Heart right ventricle (tissue), 16 donors: ENCODE measurements around the gene XYLB. TPM values are rescaled to one million over a fixed set of nuclear protein-coding genes. Genes with fewer than 3 reads are reported as not detected.

ENCODE experiments used
- ATAC-seq, 8 donors: fragments of 200-7000 bp; cut with Tn5 transposase; one replicate each; pipeline ENCODE4 v1.9.1; 2020; ENCODE audit warnings: mild to moderate bottlenecking in 8 of 8, moderate library complexity in 8 of 8, moderate number of reproducible peaks in 1 of 8
- DNase-seq, 2 donors: peaks; one replicate each; pipeline ENCODE4 v3.0.0-alpha.2; 2020
- H3K27ac ChIP-seq, 10 donors: fragments of 200-600 bp; sonication (generic) in 2 of 10; one replicate each; pipeline versions ENCODE4 v1.5.0 to v1.8.0; 2020 to 2022; ENCODE audit warnings: mild to moderate bottlenecking in 3 of 10
- H3K27me3 ChIP-seq, 7 donors: fragments of 200-600 bp; one replicate each; pipeline ENCODE4 v1.8.0; 2021 to 2022; ENCODE audit warnings: mild to moderate bottlenecking in 2 of 7
- H3K36me3 ChIP-seq, 9 donors: fragments of 200-600 bp; sonication (generic) in 1 of 9; one replicate each; pipeline versions ENCODE4 v1.5.0 to v1.8.0; 2020 to 2022; ENCODE audit warnings: mild to moderate bottlenecking in 2 of 9
- H3K4me1 ChIP-seq, 9 donors: fragments of 200-600 bp; sonication (generic) in 1 of 9; one replicate each; pipeline versions ENCODE4 v1.5.0 to v1.8.0; 2020 to 2022; ENCODE audit warnings: mild to moderate bottlenecking in 4 of 9
- H3K4me3 ChIP-seq, 10 donors: fragments of 200-600 bp; sonication (generic) in 2 of 10; one replicate each; pipeline versions ENCODE4 v1.5.0 to v1.8.0; 2020 to 2022; ENCODE audit warnings: mild to moderate bottlenecking in 7 of 10, moderate library complexity in 2 of 10
- H3K9me3 ChIP-seq, 11 donors: fragments of 200-600 bp in 10 of 11; sonication (generic) in 2 of 11; one replicate each; pipeline versions ENCODE4 v1.5.0 to v1.8.0; 2013 to 2022; ENCODE audit warnings: mild to moderate bottlenecking in 2 of 11, control low read depth in 1 of 11, moderate library complexity in 1 of 11
- CTCF ChIP-seq, 9 donors: fragments of 200-600 bp; sonication (generic) in 2 of 9; IDR thresholded peaks; one replicate each; pipeline versions ENCODE4 v1.5.0 to v1.8.0; 2021 to 2022; ENCODE audit warnings: antibody characterized with exemption in 9 of 9, mild to moderate bottlenecking in 5 of 9, moderate library complexity in 1 of 9
- WGBS, 2 donors: extraction: QIAGEN DNeasy Blood & Tissue Kit; methylation state at CpG; one replicate each; pipeline ENCODE4 v1.1.7; 2013; ENCODE audit warnings: inconsistent platforms in 1 of 2; 5-methylcytosine and 5-hydroxymethylcytosine counted together
- intact Hi-C, 10 donors: fragments of 100-400 bp; cut with DNase I; formaldehyde crosslinking; loops; one replicate each; pipeline versions ENCODE4 v1.11.1 to v1.14.2; 2022
- polyA plus RNA-seq, 2 donors: library from polyadenylated mRNA; stranded (reverse); fragments of 200-250 nt; gene quantifications; one replicate each; pipeline ENCODE4 v1.2.3, GENCODE V29; 2013
- total RNA-seq, 10 donors: library from RNA; stranded (reverse); fragmentation: NEBNext Ultra II Directional in 3 of 10; extraction: Animal tissue kit (Norgen Biotek cat#: 25700) in 3 of 10; gene quantifications; one replicate each; pipeline versions ENCODE4 v1.2.1 to v1.2.4, GENCODE V29; 2021 to 2023
- donor health status: Arrhythmogenic right ventricular cardiomyopathy.
- donor health status: ischemic (EF 13 %, LVEDD 7.1; RV severe dilation, severe dysfunction).
- donor health status: healthy with polysubstance abuse.
- donor health status: DM: no; HTN: yes; CAD: no.
- donor health status: DM: no; HTN: no; CAD: no.
- donor health status: ischemic (EF 25% LVEDD 6.9; RV normal size, moderate dysfunction).
- donor health status: ischemic (EF 25% LVEDD 5.7; RV mildly dilated, moderate dysfunction).
- donor health status: healthy.
- donor health status: DM: yes; HTN: yes; CAD: no.
- donor health status: Ischemic cardiomyopathy.
- donor health status: ischemic (EF 35%, LVEDD 5.7; RV mildly dilated, moderate dysfunction).
- donor health status: nonischemic (EF 11% LVEDD 7.7; RV severe dilation, severe dysfunction).
- donor health status: DM: yes; HTN: yes; CAD: no.
- donor health status: PGD.
- donor health status: ischemic (EF 29% LVEDD 5.4; RV normal size, mild dysfunction).
- donor health status: nonischemic (EF 23%, LVEDD 6.1; RV moderate dilation, normal function).

XYLB gene
- total and polyA plus RNA-seq, 12 donors, result 0.22 to 1.7 (median 0.67) TPM

GRCh38 chr3:38369186-38369585 is 22.6 kb downstream of the XYLB start:
- no peak for ATAC-seq
- no peak for DNase-seq
- intact Hi-C loops, result no loop called here
- Histone ChIP-seq H3K9me3 (peaks cover 0 to 6% (median 0%) of the 10 kb centered on the region in 11 donors), H3K36me3 (peaks cover 0 to 43% (median 0%) of the 10 kb centered on the region in 9 donors), H3K4me3 (no peak overlapping the region), H3K4me1 (no peaks in the 10 kb centered on the region), H3K27ac (no peak overlapping the region), H3K27me3 (no peaks in the 10 kb centered on the region)
- WGBS, 2 donors, result 94 to 95% methylated on average over 3 of the region's 3 CpGs
- no peak for TF ChIP-seq CTCF (IDR thresholded peaks at IDR 0.05)

GRCh38 chr3:38370149-38370548 is 23.6 kb downstream of the XYLB start:
- no peak for TF ChIP-seq CTCF (IDR thresholded peaks at IDR 0.05)
- H3K9me3 ChIP-seq, result peaks cover 0 to 6% (median 0%) of the 10 kb centered on the region in 11 donors
- peaks cover 0 to 48% (median 0%) of the 10 kb centered on the region in 9 donors for H3K36me3 ChIP-seq
- ATAC-seq (no peak), DNase-seq (no peak)
- no peak overlapping the region for H3K27ac ChIP-seq
- no peak overlapping the region for H3K4me3 ChIP-seq
- intact Hi-C loops, result no loop called here
- H3K27me3 ChIP-seq, result no peaks in the 10 kb centered on the region
- H3K4me1 ChIP-seq, result no peaks in the 10 kb centered on the region
- 83 to 90% methylated on average over 2 of the region's 2 CpGs for WGBS, 2 donors

GRCh38 chr3:38370861-38371260 is 24.3 kb downstream of the XYLB start:
- Histone ChIP-seq H3K4me3 (no peak overlapping the region), H3K27me3 (no peaks in the 10 kb centered on the region), H3K36me3 (peaks cover 0 to 45% (median 0%) of the 10 kb centered on the region in 9 donors), H3K4me1 (no peaks in the 10 kb centered on the region), H3K9me3 (peaks cover 0 to 6% (median 0%) of the 10 kb centered on the region in 11 donors), H3K27ac (no peak overlapping the region)
- WGBS, 2 donors, result 59 to 63% methylated on average over 4 of the region's 4 CpGs
- no peak for DNase-seq
- no peak for ATAC-seq
- intact Hi-C loops, result no loop called here
- TF ChIP-seq CTCF (IDR thresholded peaks at IDR 0.05), result no peak

GRCh38 chr3:38371541-38372213 is 25.1 kb downstream of the XYLB start:
- Histone ChIP-seq H3K4me3 (no peak overlapping the region), H3K36me3 (peaks cover 0 to 42% (median 0%) of the 10 kb centered on the region in 9 donors), H3K9me3 (peaks cover 0 to 6% (median 0%) of the 10 kb centered on the region in 11 donors), H3K27me3 (no peaks in the 10 kb centered on the region), H3K27ac (no peak overlapping the region), H3K4me1 (no peaks in the 10 kb centered on the region)
- ATAC-seq, result no peak
- DNase-seq, result no peak
- intact Hi-C loops, result no loop called here
- no peak for TF ChIP-seq CTCF (IDR thresholded peaks at IDR 0.05)
- 84 to 88% methylated on average over 15 of the region's 15 CpGs for WGBS, 2 donors
